ENCODE results near the gene CERKL. TPM values are rescaled to one million over a fixed set of nuclear protein-coding genes. Genes with fewer than 3 reads are reported as not detected.

CERKL gene
- total RNA-seq, 2 experiments from 2014 or later = not detected

DNA sequence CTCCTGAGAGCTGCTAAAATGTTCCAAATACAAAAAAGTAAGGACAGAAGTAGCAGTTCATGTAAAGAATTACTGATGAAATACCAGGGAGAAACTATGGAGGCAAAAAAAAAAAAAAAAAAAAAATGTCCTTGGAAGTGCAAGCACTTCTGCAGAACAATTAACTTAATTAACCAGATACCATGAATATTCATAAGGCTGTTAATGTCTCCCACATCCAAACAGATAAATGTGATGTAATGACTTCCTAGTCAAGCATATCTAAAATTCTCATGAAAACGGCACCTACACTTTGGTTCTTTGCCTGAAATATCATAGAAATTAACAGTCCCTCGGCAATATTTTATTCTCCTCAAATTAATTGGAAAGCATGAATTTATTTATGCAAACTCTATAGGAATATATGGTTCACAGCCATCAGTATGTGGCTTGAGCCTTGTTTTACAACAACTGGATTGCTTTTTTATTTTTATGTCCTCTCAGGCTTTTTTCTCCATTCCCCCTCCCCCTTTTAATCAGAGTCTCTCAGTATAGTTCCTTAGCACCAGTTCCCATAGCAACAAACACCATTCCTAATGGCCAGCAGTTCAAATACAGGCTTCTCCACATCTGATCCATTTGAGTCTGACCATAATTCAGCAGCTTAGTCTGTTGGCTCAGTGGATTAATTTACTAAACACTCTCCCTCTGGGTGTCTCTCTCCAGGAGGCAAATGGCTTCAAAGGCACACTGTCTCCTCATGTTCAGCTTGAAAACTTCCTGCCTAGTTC is 102.7 kb downstream of the CERKL start:
- Histone ChIP-seq H3K36me3 (ENCODE audit: insufficient read depth, low read length) (no peaks in the 10 kb centered on the region), H3K79me2 (ENCODE audit: insufficient read depth, low read depth, low read length) (no peaks in the 10 kb centered on the region), H3K27ac (ENCODE audit: low read depth, low read length, poor library complexity, severe bottlenecking) (no peak overlapping the region), H3K9me3 (ENCODE audit: low read length) (no peaks in the 10 kb centered on the region), H3K9me2 (ENCODE audit: insufficient read depth, low read length) (no peaks in the 10 kb centered on the region), H3K4me3 (ENCODE audit: low read depth, low read length, poor library complexity, severe bottlenecking) (no peak overlapping the region), H4K20me1 (ENCODE audit: insufficient read depth, low read length) (no peaks in the 10 kb centered on the region), H3K4me1 (ENCODE audit: insufficient read depth, low read length, poor library complexity, severe bottlenecking) (no peaks in the 10 kb centered on the region), H3K4me2 (ENCODE audit: low read length) (no peak overlapping the region), H2AFZ (ENCODE audit: low read length) (no peak overlapping the region)
- POLR2A ChIA-PET = interaction anchor here (0.6 to 0.7 kb wide), 3 partner anchors 94 to 829 kb away, joined by 3 to 8 read pairs (median 3); no protein-coding TSS in a partner anchor
- intact Hi-C loops (cut with micrococcal nuclease; ENCODE audit: unreplicated experiment) = loop anchor here (10.0 kb wide), 1 partner anchor 479 kb away; no protein-coding TSS in a partner anchor
- TF ChIP-seq EZH2phosphoT487 (IDR thresholded peaks at IDR 0.05; ENCODE audit: borderline replicate concordance, low read depth, low read length) = no peak
- TF ChIP-seq, protein P1, sequence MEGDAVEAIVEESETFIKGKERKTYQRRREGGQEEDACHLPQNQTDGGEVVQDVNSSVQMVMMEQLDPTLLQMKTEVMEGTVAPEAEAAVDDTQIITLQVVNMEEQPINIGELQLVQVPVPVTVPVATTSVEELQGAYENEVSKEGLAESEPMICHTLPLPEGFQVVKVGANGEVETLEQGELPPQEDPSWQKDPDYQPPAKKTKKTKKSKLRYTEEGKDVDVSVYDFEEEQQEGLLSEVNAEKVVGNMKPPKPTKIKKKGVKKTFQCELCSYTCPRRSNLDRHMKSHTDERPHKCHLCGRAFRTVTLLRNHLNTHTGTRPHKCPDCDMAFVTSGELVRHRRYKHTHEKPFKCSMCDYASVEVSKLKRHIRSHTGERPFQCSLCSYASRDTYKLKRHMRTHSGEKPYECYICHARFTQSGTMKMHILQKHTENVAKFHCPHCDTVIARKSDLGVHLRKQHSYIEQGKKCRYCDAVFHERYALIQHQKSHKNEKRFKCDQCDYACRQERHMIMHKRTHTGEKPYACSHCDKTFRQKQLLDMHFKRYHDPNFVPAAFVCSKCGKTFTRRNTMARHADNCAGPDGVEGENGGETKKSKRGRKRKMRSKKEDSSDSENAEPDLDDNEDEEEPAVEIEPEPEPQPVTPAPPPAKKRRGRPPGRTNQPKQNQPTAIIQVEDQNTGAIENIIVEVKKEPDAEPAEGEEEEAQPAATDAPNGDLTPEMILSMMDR (conservative IDR thresholded peaks at IDR 0.05; ENCODE audit: low read length) = no peak
- DNase-seq (ENCODE audit: low spot score) = no peak
- BruUV-seq (replicated peaks) = no TSS peak
- CTCF ChIA-PET (ENCODE audit: unreplicated experiment) = no interaction called here

DNA sequence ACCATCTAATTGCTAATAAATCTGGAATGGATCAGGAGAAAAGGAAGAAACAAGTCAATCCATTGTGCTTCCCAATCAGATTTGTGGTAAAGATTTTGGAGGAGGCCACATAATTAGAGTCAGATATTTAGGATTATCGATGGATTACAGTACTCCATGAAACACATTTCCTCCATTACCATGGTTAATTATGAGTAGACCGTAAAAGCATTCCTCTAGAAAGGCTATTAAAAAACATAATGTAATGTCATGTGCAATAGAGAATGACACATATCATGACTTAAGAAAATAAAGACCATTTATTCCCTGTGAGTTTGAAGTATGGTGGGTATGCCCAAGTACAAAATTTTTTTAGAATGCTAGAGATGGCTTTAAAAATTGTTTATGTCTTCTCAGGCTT is 103.7 kb downstream of the CERKL start:
- no peaks in the 10 kb centered on the region for H4K20me1 ChIP-seq (ENCODE audit: insufficient read depth, low read length)

More for the DNA sequence above, 103.7 kb downstream of the CERKL start:
- no peaks in the 10 kb centered on the region for H3K9me3 ChIP-seq (ENCODE audit: low read length)
- ChIA-PET POLR2A (interaction anchor here (0.7 kb wide), 2 partner anchors 635 to 828 kb away, joined by 3 to 8 read pairs; no protein-coding TSS in a partner anchor), CTCF (ENCODE audit: unreplicated experiment) (no interaction called here)
- no peak for DNase-seq (ENCODE audit: low spot score)
- no TSS peak for BruUV-seq (replicated peaks)
- H3K79me2 ChIP-seq (ENCODE audit: insufficient read depth, low read depth, low read length) = no peaks in the 10 kb centered on the region
- no peak for TF ChIP-seq EZH2phosphoT487 (IDR thresholded peaks at IDR 0.05; ENCODE audit: borderline replicate concordance, low read depth, low read length)
- TF ChIP-seq, protein P1 (conservative IDR thresholded peaks at IDR 0.05; ENCODE audit: low read length) = no peak
- H3K4me1 ChIP-seq (ENCODE audit: insufficient read depth, low read length, poor library complexity, severe bottlenecking) = no peaks in the 10 kb centered on the region
- H3K4me3 ChIP-seq (ENCODE audit: low read depth, low read length, poor library complexity, severe bottlenecking) = no peak overlapping the region
- no peaks in the 10 kb centered on the region for H3K9me2 ChIP-seq (ENCODE audit: insufficient read depth, low read length)
- H3K27ac ChIP-seq (ENCODE audit: low read depth, low read length, poor library complexity, severe bottlenecking) = no peak overlapping the region
- no peak overlapping the region for H2AFZ ChIP-seq (ENCODE audit: low read length)
- intact Hi-C loops (cut with micrococcal nuclease; ENCODE audit: unreplicated experiment) = loop anchor here (10.0 kb wide), 1 partner anchor 478 kb away; no protein-coding TSS in a partner anchor
- no peaks in the 10 kb centered on the region for H3K36me3 ChIP-seq (ENCODE audit: insufficient read depth, low read length)
- H3K4me2 ChIP-seq (ENCODE audit: low read length) = no peak overlapping the region
